Esophagus (tissue), 2 donors: Measurements from ENCODE around the gene ERGIC1. TPM values are rescaled to one million over a fixed set of nuclear protein-coding genes. Genes with fewer than 3 reads are reported as not detected.
"Not testable (repeated sequence)": the region's sequence is repeated elsewhere in the genome, so short reads cannot be mapped to it uniquely, and the experiment has no call there.

ENCODE experiments used
- H3K27ac ChIP-seq, 2 donors: one replicate each; pipeline ENCODE4 v1.5.1; 2013; ENCODE audit warnings: low read depth in 2 of 2, mild to moderate bottlenecking in 2 of 2, inconsistent platforms in 1 of 2, low read length in 1 of 2, moderate library complexity in 1 of 2
- H3K27me3 ChIP-seq, 2 donors: one replicate each; pipeline ENCODE4 v1.6.1; 2013; ENCODE audit warnings: low read length in 2 of 2, control low read depth in 1 of 2, mild to moderate bottlenecking in 1 of 2; ENCODE audit not compliant: insufficient read depth in 2 of 2, control insufficient read depth in 1 of 2
- H3K36me3 ChIP-seq, 2 donors: one replicate each; pipeline ENCODE4 v1.6.1; 2013; ENCODE audit warnings: low read length in 1 of 2; ENCODE audit not compliant: control insufficient read depth in 2 of 2, insufficient read depth in 2 of 2
- H3K4me1 ChIP-seq, 2 donors: one replicate each; pipeline ENCODE4 v1.6.1; 2013; ENCODE audit warnings: low read length in 1 of 2; ENCODE audit not compliant: control insufficient read depth in 2 of 2, insufficient read depth in 2 of 2
- H3K4me3 ChIP-seq, 2 donors: one replicate each; pipeline ENCODE4 v1.5.1; 2013; ENCODE audit warnings: low read length in 2 of 2, mild to moderate bottlenecking in 2 of 2, low read depth in 1 of 2, moderate library complexity in 1 of 2
- H3K9me3 ChIP-seq, 2 donors: one replicate each; pipeline ENCODE4 v1.6.1; 2013; ENCODE audit warnings: mild to moderate bottlenecking in 2 of 2, low read depth in 1 of 2, low read length in 1 of 2, moderate library complexity in 1 of 2; ENCODE audit not compliant: control insufficient read depth in 2 of 2, insufficient read depth in 1 of 2
- WGBS, 2 donors: extraction: QIAGEN DNeasy Blood & Tissue Kit; methylation state at CpG; one replicate each; pipeline ENCODE4 v1.1.7; 2013; 5-methylcytosine and 5-hydroxymethylcytosine counted together
- polyA plus RNA-seq, 2 donors: library from polyadenylated mRNA; stranded (reverse); fragments of 200-250 nt; gene quantifications; one replicate each; pipeline ENCODE4 v1.2.3, GENCODE V29; 2013
- donor health status: healthy with polysubstance abuse.
- donor health status: Bipolar disorder and iron deficiency.

ERGIC1 gene
- polyA plus RNA-seq, 2 donors = 45.2 to 47.1 TPM

GRCh38 chr5:172891716-172892421, 57.8 kb downstream of the ERGIC1 start:
- Histone ChIP-seq H3K36me3 (peaks cover 3 to 19% of the 10 kb centered on the region in 2 donors), H3K27me3 (no peaks in the 10 kb centered on the region), H3K9me3 (no peaks in the 10 kb centered on the region), H3K4me1 (peaks cover 3 to 4% of the 10 kb centered on the region in 2 donors), H3K4me3 (no peak overlapping the region), H3K27ac (peak overlapping the region; percentile 81 to 86)
- WGBS, 2 donors = 52 to 62% methylated on average over 7 of the region's 7 CpGs

DNA sequence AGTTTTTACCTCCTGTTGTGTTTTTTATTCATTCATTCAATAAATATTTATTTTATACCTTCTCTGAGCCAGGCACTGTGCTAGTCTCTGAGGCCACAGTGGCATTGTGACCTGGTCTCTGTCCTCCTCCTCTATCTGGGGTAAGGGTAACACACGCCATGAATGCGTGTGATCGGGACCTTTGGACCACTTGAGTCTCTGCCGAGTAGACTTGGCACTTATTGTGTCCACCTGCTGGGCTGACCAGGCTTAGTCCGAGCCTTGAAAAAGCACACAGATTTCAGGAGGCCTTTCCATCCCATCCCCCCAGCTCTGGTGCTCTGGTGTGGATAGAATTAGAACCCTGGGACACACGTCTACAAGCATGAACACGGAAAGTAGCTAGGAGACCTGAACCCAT, 58.7 kb downstream of the ERGIC1 start:
- no peaks in the 10 kb centered on the region for H3K27me3 ChIP-seq
- H3K36me3 ChIP-seq = peaks cover 3 to 16% of the 10 kb centered on the region in 2 donors
- H3K4me1 ChIP-seq = peaks cover 3 to 4% of the 10 kb centered on the region in 2 donors
- WGBS, 2 donors = 72 to 77% methylated on average over 7 of the region's 7 CpGs
- H3K27ac ChIP-seq = peak overlapping the region; percentile 68 to 81
- no peak overlapping the region for H3K4me3 ChIP-seq
- H3K9me3 ChIP-seq = no peaks in the 10 kb centered on the region

GRCh38 chr5:172894767-172895388, 60.8 kb downstream of the ERGIC1 start:
- no peaks in the 10 kb centered on the region for H3K27me3 ChIP-seq
- no peaks in the 10 kb centered on the region for H3K9me3 ChIP-seq
- WGBS, 2 donors = 75 to 86% methylated on average over 7 of the region's 7 CpGs
- H3K4me1 ChIP-seq = peaks cover 3 to 12% of the 10 kb centered on the region in 2 donors
- H3K36me3 ChIP-seq = peaks cover 0 to 14% of the 10 kb centered on the region in 2 donors
- peak overlapping the region in 1 of 2 donors; percentile 40 for H3K27ac ChIP-seq
- H3K4me3 ChIP-seq = no peak overlapping the region

- Histone ChIP-seq H3K4me1 (peaks cover 3 to 13% of the 10 kb centered on the region in 2 donors), H3K9me3 (no peaks in the 10 kb centered on the region), H3K36me3 (peaks cover 0 to 10% of the 10 kb centered on the region in 2 donors), H3K4me3 (no peak overlapping the region), H3K27me3 (no peaks in the 10 kb centered on the region), H3K27ac (peak overlapping the region; percentile 24 to 40)
- WGBS, 2 donors = 88% methylated on average over 4 of the region's 4 CpGs
Measured at GRCh38 chr5:172895549-172895948, 61.5 kb downstream of the ERGIC1 start.

DNA sequence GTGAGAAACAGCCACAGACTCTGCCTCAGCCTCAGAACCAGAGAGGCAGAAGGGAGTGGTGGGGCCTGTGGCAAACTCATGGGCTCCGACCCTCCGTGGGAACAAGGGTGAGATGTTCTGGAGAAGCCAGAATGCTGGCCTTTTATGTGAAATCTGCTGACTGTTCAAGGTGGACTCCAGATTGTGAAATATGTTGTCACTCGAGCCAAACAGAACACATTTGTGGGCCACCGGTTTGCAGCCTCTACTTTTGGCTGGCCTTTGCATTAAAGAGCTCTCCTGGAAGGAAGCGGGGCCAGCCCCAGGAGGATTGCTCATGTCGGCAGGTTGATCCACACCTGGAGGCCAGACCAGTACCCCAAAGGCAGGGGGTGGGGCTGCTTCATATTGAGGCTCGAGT, 62.4 kb downstream of the ERGIC1 start:
- no peak overlapping the region for H3K4me3 ChIP-seq
- no peaks in the 10 kb centered on the region for H3K9me3 ChIP-seq
- 70 to 73% methylated on average over 7 of the region's 7 CpGs for WGBS, 2 donors
- peaks cover 0 to 8% of the 10 kb centered on the region in 2 donors for H3K36me3 ChIP-seq
- H3K27ac ChIP-seq = peak overlapping the region; percentile 69 to 82
- H3K27me3 ChIP-seq = no peaks in the 10 kb centered on the region
- peaks cover 0 to 13% of the 10 kb centered on the region in 2 donors for H3K4me1 ChIP-seq

- WGBS, 2 donors = 80 to 81% methylated on average over 5 to 7 of the region's 7 CpGs
- H3K4me3 ChIP-seq, H3K36me3 ChIP-seq, H3K27me3 ChIP-seq, H3K9me3 ChIP-seq: not testable (repeated sequence)
- Histone ChIP-seq H3K27ac (peak overlapping the region; percentile 78 to 82), H3K4me1 (peaks cover 0 to 17% of the 10 kb centered on the region in 2 donors)
Measured at GRCh38 chr5:172897067-172897466, 63.0 kb downstream of the ERGIC1 start.

DNA sequence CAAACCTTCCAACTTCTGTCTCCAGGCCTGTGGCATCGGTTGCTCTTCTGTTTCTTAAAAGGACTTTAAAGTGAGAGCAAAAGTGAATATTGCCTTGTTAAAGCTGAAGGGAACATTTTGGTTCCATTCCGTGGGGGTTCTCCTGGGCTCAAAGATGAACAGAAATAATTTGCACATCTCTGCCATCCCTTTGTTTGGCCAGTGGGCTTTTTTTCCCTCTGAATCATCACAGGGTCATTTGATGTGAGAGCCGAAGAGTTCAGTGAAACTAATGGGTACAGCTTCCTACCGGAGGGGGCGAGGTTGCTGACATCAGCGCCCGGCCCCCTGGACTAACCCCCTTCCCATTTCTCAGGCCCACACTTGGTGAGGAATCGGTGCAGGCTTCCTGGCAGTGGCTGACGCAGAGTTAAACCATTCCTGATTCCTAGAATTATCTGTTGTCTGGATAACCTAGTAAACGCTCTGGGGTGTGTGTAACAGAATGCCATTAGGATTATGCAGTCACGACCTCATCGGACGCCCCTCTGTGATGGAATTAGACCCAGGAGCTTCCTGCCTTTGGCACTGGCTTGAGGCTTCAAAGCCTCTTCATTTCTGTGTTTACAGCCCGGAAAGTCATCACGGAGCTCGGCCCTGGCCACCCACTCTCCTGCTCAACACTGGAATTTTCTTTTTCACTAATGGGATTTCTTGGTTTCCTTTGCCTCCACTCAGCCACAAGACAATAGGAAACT, 63.6 kb downstream of the ERGIC1 start:
- Histone ChIP-seq H3K36me3 (peaks cover 0 to 8% of the 10 kb centered on the region in 2 donors), H3K4me1 (peaks cover 0 to 21% of the 10 kb centered on the region in 2 donors)

GRCh38 chr5:172898218-172898842, 64.3 kb downstream of the ERGIC1 start:
- Histone ChIP-seq H3K27ac (peak overlapping the region; percentile 78 to 85), H3K4me1 (peaks cover 0 to 26% of the 10 kb centered on the region in 2 donors), H3K27me3 (no peaks in the 10 kb centered on the region), H3K9me3 (no peaks in the 10 kb centered on the region), H3K4me3 (no peak overlapping the region), H3K36me3 (peaks cover 0 to 6% of the 10 kb centered on the region in 2 donors)
- 88 to 95% methylated on average over 3 of the region's 3 CpGs for WGBS, 2 donors

More for the DNA sequence above, 63.6 kb downstream of the ERGIC1 start:
- no peaks in the 10 kb centered on the region for H3K27me3 ChIP-seq
- H3K4me3 ChIP-seq = no peak overlapping the region
- 41 to 62% methylated on average over 16 of the region's 16 CpGs for WGBS, 2 donors
- H3K27ac ChIP-seq = peak overlapping the region; percentile 78 to 85
- no peaks in the 10 kb centered on the region for H3K9me3 ChIP-seq

- WGBS, 2 donors = 94 to 97% methylated on average over 5 to 7 of the region's 7 CpGs
- H3K27ac ChIP-seq = peak overlapping the region; percentile 78 to 91
- no peaks in the 10 kb centered on the region for H3K27me3 ChIP-seq
- H3K9me3 ChIP-seq = no peaks in the 10 kb centered on the region
- no peak overlapping the region for H3K4me3 ChIP-seq
- peaks cover 0 to 6% of the 10 kb centered on the region in 2 donors for H3K36me3 ChIP-seq
- peaks cover 2 to 30% of the 10 kb centered on the region in 2 donors for H3K4me1 ChIP-seq
Measured at GRCh38 chr5:172898843-172899369, 64.9 kb downstream of the ERGIC1 start.
